ENCODE measurements around the gene PKLR. TPM values are rescaled to one million over a fixed set of nuclear protein-coding genes. Genes with fewer than 3 reads are reported as not detected.
"Not testable (repeated sequence)": the region's sequence is repeated elsewhere in the genome, so short reads cannot be mapped to it uniquely, and the experiment has no call there.

Gene PKLR
- total RNA-seq, 1 experiment from 2014 or later, result not detected

DNA sequence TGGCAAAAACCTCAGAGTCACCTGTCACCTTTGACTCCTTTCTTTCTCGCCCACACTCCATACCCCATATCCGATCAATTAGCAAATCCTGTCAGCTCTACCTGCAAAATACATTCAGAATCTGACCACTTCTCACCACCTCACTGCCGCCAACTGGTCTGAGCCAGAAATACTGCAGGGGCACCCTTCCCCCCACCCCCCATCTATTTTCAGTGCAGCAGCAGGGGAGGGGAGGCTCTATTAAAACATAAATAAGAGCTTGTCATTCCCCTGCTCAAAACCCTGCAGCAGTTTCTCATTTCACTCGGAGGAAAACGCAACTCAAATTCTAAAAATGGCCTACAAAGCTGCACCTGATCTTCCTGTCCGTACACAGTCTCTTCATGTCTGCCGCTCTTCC lies 3.9 kb downstream of the PKLR start:
- Histone ChIP-seq H3K9me2 (replicated peaks; ENCODE audit: insufficient read depth, low read length) (no peaks in the 10 kb centered on the region), H3K4me2 (ENCODE audit: low read depth, low read length, poor library complexity, severe bottlenecking) (no peak overlapping the region), H3K9me3 (ENCODE audit: low read length) (no peaks in the 10 kb centered on the region), H3K79me2 (ENCODE audit: low read length) (no peaks in the 10 kb centered on the region), H2AFZ (ENCODE audit: low read length) (no peak overlapping the region), H3K27me3 (ENCODE audit: low read length) (no peaks in the 10 kb centered on the region), H3K4me1 (ENCODE audit: low read length) (peaks cover 2% of the 10 kb centered on the region; the same call in 1 of the 2 replicates), H4K20me1 (ENCODE audit: insufficient read depth, low read depth, low read length) (no peaks in the 10 kb centered on the region), H3K4me3 (ENCODE audit: low read length) (no peak overlapping the region), H3K36me3 (ENCODE audit: insufficient read depth, low read length) (no peaks in the 10 kb centered on the region), H3K9ac (ENCODE audit: low read length) (no peak overlapping the region), H3K27ac (ENCODE audit: low read length) (no peak overlapping the region)
- DNase-seq, result no peak

DNA sequence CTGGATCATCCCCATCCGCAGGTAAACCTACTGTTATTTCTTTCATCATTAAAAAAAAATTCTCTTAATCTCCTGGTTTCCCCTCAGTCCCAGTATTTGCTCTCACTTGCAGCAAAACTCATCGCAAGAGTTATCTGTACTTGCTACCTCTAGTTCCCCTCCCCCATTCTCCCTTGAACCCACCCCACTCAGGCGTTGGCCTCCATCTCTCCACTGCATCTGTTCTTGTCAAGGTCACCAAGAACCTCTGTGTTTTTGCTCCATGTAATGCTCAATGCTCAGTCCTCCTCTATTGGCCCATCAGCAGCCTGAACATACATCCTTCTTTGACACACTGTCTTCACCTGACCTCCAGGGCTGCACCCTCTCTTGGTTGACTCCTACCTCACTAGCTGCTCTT lies 4.6 kb downstream of the PKLR start:
- Histone ChIP-seq H3K27ac (ENCODE audit: low read length) (no peak overlapping the region), H3K9me3 (ENCODE audit: low read length) (no peaks in the 10 kb centered on the region), H3K27me3 (ENCODE audit: low read length) (no peaks in the 10 kb centered on the region), H3K9me2 (replicated peaks; ENCODE audit: insufficient read depth, low read length) (no peaks in the 10 kb centered on the region), H2AFZ (ENCODE audit: low read length) (no peak overlapping the region), H3K79me2 (ENCODE audit: low read length) (no peaks in the 10 kb centered on the region), H3K4me1 (ENCODE audit: low read length) (peaks cover 2% of the 10 kb centered on the region; the same call in 1 of the 2 replicates), H3K36me3 (ENCODE audit: insufficient read depth, low read length) (no peaks in the 10 kb centered on the region), H3K4me2 (ENCODE audit: low read depth, low read length, poor library complexity, severe bottlenecking) (no peak overlapping the region), H3K4me3 (ENCODE audit: low read length) (no peak overlapping the region), H4K20me1 (ENCODE audit: insufficient read depth, low read depth, low read length) (no peaks in the 10 kb centered on the region), H3K9ac (ENCODE audit: low read length) (no peak overlapping the region)
- no peak for DNase-seq

GRCh38 chr1:155295942-155296267 lies 5.3 kb downstream of the PKLR start:
- H4K20me1 ChIP-seq (ENCODE audit: insufficient read depth, low read depth, low read length), result no peaks in the 10 kb centered on the region
- no peak overlapping the region for H3K27ac ChIP-seq (ENCODE audit: low read length)
- H3K79me2 ChIP-seq (ENCODE audit: low read length), result no peaks in the 10 kb centered on the region
- no peak overlapping the region for H3K9ac ChIP-seq (ENCODE audit: low read length)
- DNase-seq, result no peak
- H3K9me2 ChIP-seq (replicated peaks; ENCODE audit: insufficient read depth, low read length), result no peaks in the 10 kb centered on the region
- no peaks in the 10 kb centered on the region for H3K9me3 ChIP-seq (ENCODE audit: low read length)
- no peaks in the 10 kb centered on the region for H3K36me3 ChIP-seq (ENCODE audit: insufficient read depth, low read length)
- no peak overlapping the region for H3K4me3 ChIP-seq (ENCODE audit: low read length)
- H3K27me3 ChIP-seq (ENCODE audit: low read length), result no peaks in the 10 kb centered on the region
- H2AFZ ChIP-seq (ENCODE audit: low read length), result no peak overlapping the region
- H3K4me1 ChIP-seq (ENCODE audit: low read length), result peaks cover 2% of the 10 kb centered on the region; the same call in 1 of the 2 replicates
- H3K4me2 ChIP-seq (ENCODE audit: low read depth, low read length, poor library complexity, severe bottlenecking), result no peak overlapping the region

- Histone ChIP-seq H3K4me3 (ENCODE audit: low read length) (no peak overlapping the region), H3K36me3 (ENCODE audit: insufficient read depth, low read length) (no peaks in the 10 kb centered on the region), H3K9ac (ENCODE audit: low read length) (no peak overlapping the region), H3K9me2 (replicated peaks; ENCODE audit: insufficient read depth, low read length) (no peaks in the 10 kb centered on the region), H3K27ac (ENCODE audit: low read length) (no peak overlapping the region), H3K9me3 (ENCODE audit: low read length) (no peaks in the 10 kb centered on the region), H3K4me2 (ENCODE audit: low read depth, low read length, poor library complexity, severe bottlenecking) (no peak overlapping the region), H3K27me3 (ENCODE audit: low read length) (no peaks in the 10 kb centered on the region), H4K20me1 (ENCODE audit: insufficient read depth, low read depth, low read length) (no peaks in the 10 kb centered on the region), H2AFZ (ENCODE audit: low read length) (no peak overlapping the region), H3K79me2 (ENCODE audit: low read length) (no peaks in the 10 kb centered on the region), H3K4me1 (ENCODE audit: low read length) (peaks cover 2% of the 10 kb centered on the region; the same call in 1 of the 2 replicates)
- no peak for DNase-seq
These were observed 5.9 kb downstream of the PKLR start for GRCh38 chr1:155295183-155295941.

- Histone ChIP-seq H3K9ac (ENCODE audit: low read length) (no peak overlapping the region), H3K27ac (ENCODE audit: low read length) (no peak overlapping the region), H3K4me3 (ENCODE audit: low read length) (no peak overlapping the region), H3K4me1 (ENCODE audit: low read length) (peaks cover 2% of the 10 kb centered on the region; the same call in 1 of the 2 replicates), H3K4me2 (ENCODE audit: low read depth, low read length, poor library complexity, severe bottlenecking) (no peak overlapping the region), H3K9me2 (replicated peaks; ENCODE audit: insufficient read depth, low read length) (no peaks in the 10 kb centered on the region), H3K36me3 (ENCODE audit: insufficient read depth, low read length) (no peaks in the 10 kb centered on the region), H3K79me2 (ENCODE audit: low read length) (no peaks in the 10 kb centered on the region), H4K20me1 (ENCODE audit: insufficient read depth, low read depth, low read length) (no peaks in the 10 kb centered on the region), H3K27me3 (ENCODE audit: low read length) (no peaks in the 10 kb centered on the region), H2AFZ (ENCODE audit: low read length) (no peak overlapping the region), H3K9me3 (ENCODE audit: low read length) (no peaks in the 10 kb centered on the region)
- no peak for DNase-seq
These were observed 6.6 kb downstream of the PKLR start for GRCh38 chr1:155294520-155295182.

GRCh38 chr1:155293086-155293749 lies 8.0 kb downstream of the PKLR start:
- Histone ChIP-seq H2AFZ (ENCODE audit: low read length) (no peak overlapping the region), H3K79me2 (ENCODE audit: low read length) (no peaks in the 10 kb centered on the region), H4K20me1 (ENCODE audit: insufficient read depth, low read depth, low read length) (no peaks in the 10 kb centered on the region), H3K4me3 (ENCODE audit: low read length) (no peak overlapping the region), H3K9ac (ENCODE audit: low read length) (no peak overlapping the region), H3K4me1 (ENCODE audit: low read length) (peaks cover 2% of the 10 kb centered on the region; the same call in 1 of the 2 replicates), H3K9me3 (ENCODE audit: low read length) (no peaks in the 10 kb centered on the region), H3K36me3 (ENCODE audit: insufficient read depth, low read length) (no peaks in the 10 kb centered on the region; the same call in 1 of the 2 replicates), H3K9me2 (replicated peaks; ENCODE audit: insufficient read depth, low read length) (no peaks in the 10 kb centered on the region), H3K27ac (ENCODE audit: low read length) (no peak overlapping the region), H3K4me2 (ENCODE audit: low read depth, low read length, poor library complexity, severe bottlenecking) (no peak overlapping the region), H3K27me3 (ENCODE audit: low read length) (no peaks in the 10 kb centered on the region)
- no peak for DNase-seq

GRCh38 chr1:155291006-155291405 lies 10.2 kb downstream of the PKLR start:
- not testable (repeated sequence) for H3K79me2 ChIP-seq (ENCODE audit: low read length); H3K4me1 ChIP-seq (ENCODE audit: low read length); H3K27me3 ChIP-seq (ENCODE audit: low read length); H3K27ac ChIP-seq (ENCODE audit: low read length); H3K9me3 ChIP-seq (ENCODE audit: low read length); H4K20me1 ChIP-seq (ENCODE audit: insufficient read depth, low read depth, low read length); DNase-seq; H3K36me3 ChIP-seq (ENCODE audit: insufficient read depth, low read length); H3K9me2 ChIP-seq (replicated peaks; ENCODE audit: insufficient read depth, low read length); H3K9ac ChIP-seq (ENCODE audit: low read length); H3K4me2 ChIP-seq (ENCODE audit: low read depth, low read length, poor library complexity, severe bottlenecking); H3K4me3 ChIP-seq (ENCODE audit: low read length); H2AFZ ChIP-seq (ENCODE audit: low read length)

- H2AFZ ChIP-seq (ENCODE audit: low read length), result no peak overlapping the region
- H3K4me2 ChIP-seq (ENCODE audit: low read depth, low read length, poor library complexity, severe bottlenecking), result no peak overlapping the region
- DNase-seq, result no peak
- H3K9ac ChIP-seq (ENCODE audit: low read length), result no peak overlapping the region
- H3K27me3 ChIP-seq (ENCODE audit: low read length), result no peaks in the 10 kb centered on the region
- H4K20me1 ChIP-seq (ENCODE audit: insufficient read depth, low read depth, low read length), result no peaks in the 10 kb centered on the region
- no peaks in the 10 kb centered on the region for H3K9me2 ChIP-seq (replicated peaks; ENCODE audit: insufficient read depth, low read length)
- H3K4me3 ChIP-seq (ENCODE audit: low read length), result no peak overlapping the region
- no peaks in the 10 kb centered on the region for H3K9me3 ChIP-seq (ENCODE audit: low read length)
- no peaks in the 10 kb centered on the region; the same call in 1 of the 2 replicates for H3K36me3 ChIP-seq (ENCODE audit: insufficient read depth, low read length)
- H3K27ac ChIP-seq (ENCODE audit: low read length), result no peak overlapping the region
- no peaks in the 10 kb centered on the region for H3K79me2 ChIP-seq (ENCODE audit: low read length)
- peaks cover 5% of the 10 kb centered on the region for H3K4me1 ChIP-seq (ENCODE audit: low read length)
These were observed 13.2 kb downstream of the PKLR start for GRCh38 chr1:155287987-155288543.
